Fibroblast of pulmonary artery (primary cell): ENCODE results near the gene ZNRF3.

ENCODE experiments used
- DNase-seq: peaks from one replicate; pipeline ENCODE4 v3.0.0-alpha.2; 2010; ENCODE audit warnings: low read depth
- H3K4me3 ChIP-seq: replicated peaks from 2 replicates; pipeline ENCODE4 v1.5.1; 2011; ENCODE audit warnings: low read depth, mild to moderate bottlenecking, control low read depth, low read length, moderate library complexity
- CTCF ChIP-seq: IDR thresholded peaks from 2 replicates; pipeline ENCODE4 v1.5.1; 2011; ENCODE audit warnings: mild to moderate bottlenecking, control low read depth, low read length, inconsistent platforms; ENCODE audit errors: missing control alignments

Gene ZNRF3

GRCh38 chr22:28935713-28936112 lies 52.3 kb downstream of the ZNRF3 start:
- no peak for DNase-seq
- H3K4me3 ChIP-seq = no peak overlapping the region
- peak; percentile 33 for TF ChIP-seq CTCF

- no peak for DNase-seq
- no peak for TF ChIP-seq CTCF
- no peak overlapping the region for H3K4me3 ChIP-seq
These were observed 52.8 kb downstream of the ZNRF3 start for GRCh38 chr22:28936200-28936599.

- DNase-seq = no peak
- H3K4me3 ChIP-seq = no peak overlapping the region
- no peak for TF ChIP-seq CTCF
These were observed 54.0 kb downstream of the ZNRF3 start for GRCh38 chr22:28937206-28938025.

- no peak overlapping the region for H3K4me3 ChIP-seq
- no peak for TF ChIP-seq CTCF
- DNase-seq = no peak
These were observed 55.0 kb downstream of the ZNRF3 start for GRCh38 chr22:28938286-28938833.

GRCh38 chr22:28939394-28939793 lies 56.0 kb downstream of the ZNRF3 start:
- DNase-seq = no peak
- no peak for TF ChIP-seq CTCF
- no peak overlapping the region for H3K4me3 ChIP-seq

- H3K4me3 ChIP-seq = no peak overlapping the region
- no peak for TF ChIP-seq CTCF
These were observed 56.6 kb downstream of the ZNRF3 start for GRCh38 chr22:28939932-28940331.

GRCh38 chr22:28940441-28940840 lies 57.1 kb downstream of the ZNRF3 start:
- DNase-seq = no peak
- H3K4me3 ChIP-seq = no peak overlapping the region
- TF ChIP-seq CTCF = no peak

More at GRCh38 chr22:28939932-28940331, 56.6 kb downstream of the ZNRF3 start:
- DNase-seq = no peak
